AG08396 (cell line): Measurements from ENCODE around the gene SNX9.

Experiments
- DNase-seq: peaks from one replicate; pipeline ENCODE4 v3.0.0; 2012; ENCODE audit warnings: low spot score, mixed read lengths

Gene SNX9

DNA sequence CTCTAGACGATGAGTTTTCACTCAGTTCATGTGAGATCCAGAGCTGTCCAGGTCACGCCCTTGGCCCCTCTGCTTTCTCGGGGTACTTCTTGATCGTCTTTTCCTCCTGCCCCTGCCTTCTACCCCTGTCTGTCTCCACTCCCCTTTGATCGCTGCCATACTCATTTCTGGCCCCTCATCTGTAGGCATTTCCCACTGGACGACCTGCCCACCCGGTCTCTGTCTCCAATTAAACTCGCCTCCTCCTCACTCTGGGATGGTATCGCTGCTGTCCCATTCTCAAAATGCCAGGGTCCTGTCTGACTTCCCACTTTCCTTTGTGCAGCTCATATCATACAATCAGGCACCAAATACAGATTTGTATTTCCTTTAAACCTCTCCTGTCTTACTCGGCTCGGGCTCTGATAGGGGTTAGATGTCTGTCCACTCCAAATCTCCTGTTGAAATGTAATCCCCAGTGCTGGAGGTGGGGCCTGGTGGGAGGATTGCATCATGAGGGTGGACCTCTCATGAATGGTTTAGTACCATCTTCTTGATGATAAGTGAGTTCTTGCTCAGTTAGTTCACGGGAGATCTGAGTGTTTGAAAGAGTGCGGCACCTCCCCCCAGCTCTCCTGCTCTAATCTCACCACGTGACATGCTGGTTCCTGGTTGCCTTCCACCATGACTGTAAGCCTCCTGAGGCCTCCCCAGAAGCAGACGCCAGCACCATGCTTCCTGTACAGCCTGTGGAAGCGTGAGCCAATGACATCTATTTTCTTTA is 155.2 kb downstream of the SNX9 start:
- DNase-seq = no peak

DNA sequence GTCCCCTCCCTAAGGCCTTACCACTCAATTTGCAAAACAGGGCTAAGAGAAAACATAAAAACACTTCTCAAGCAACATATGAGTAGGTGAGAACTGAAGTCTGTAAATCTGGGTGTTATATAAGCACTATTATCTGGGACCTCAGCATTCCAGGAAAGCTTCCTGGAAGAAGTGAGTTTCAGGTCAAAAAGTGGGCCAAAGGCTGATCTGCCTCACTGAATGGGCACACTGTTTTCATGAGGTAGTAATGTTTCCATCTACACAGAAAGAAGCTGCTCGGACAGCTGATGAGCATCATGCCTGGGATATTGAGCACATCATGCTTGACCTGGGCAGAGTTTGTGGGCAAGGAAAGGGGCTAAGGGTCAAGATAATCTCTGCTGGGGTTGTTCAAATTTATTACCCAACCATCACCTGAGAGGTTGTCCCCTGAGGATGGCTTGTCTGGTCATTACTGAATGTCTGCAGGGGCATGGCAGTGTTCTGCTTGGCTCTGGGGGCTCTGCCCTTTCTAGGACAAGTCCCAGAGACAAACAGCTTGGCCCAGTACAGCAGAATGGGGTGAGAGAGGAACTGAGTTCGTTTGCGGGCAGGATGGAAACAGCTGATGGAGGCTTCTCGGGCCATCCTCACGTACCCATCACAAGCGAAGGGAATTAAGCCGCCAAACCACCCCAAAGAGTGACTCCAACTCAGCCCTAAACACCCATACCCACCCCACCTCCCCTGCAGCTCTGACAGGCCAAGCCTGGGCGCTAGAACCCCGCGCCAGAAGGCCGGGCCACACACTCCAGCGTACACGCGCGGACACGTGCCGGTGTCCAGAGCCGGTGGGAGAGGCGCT is 157.5 kb downstream of the SNX9 start:
- DNase-seq = no peak

DNA sequence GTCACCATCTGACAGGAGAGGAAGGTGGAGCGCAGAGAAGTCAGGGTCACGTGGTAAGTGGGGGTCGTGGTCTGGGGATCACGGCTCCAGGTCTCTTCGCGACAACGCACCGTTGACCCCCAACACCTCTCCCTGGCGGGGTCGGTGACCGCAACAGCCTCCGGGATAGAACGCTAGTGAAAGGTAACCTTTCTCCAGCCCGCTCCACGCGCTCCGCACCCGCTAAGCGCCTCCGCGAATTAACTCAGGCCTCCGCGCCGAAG is 158.0 kb downstream of the SNX9 start:
- no peak for DNase-seq

DNA sequence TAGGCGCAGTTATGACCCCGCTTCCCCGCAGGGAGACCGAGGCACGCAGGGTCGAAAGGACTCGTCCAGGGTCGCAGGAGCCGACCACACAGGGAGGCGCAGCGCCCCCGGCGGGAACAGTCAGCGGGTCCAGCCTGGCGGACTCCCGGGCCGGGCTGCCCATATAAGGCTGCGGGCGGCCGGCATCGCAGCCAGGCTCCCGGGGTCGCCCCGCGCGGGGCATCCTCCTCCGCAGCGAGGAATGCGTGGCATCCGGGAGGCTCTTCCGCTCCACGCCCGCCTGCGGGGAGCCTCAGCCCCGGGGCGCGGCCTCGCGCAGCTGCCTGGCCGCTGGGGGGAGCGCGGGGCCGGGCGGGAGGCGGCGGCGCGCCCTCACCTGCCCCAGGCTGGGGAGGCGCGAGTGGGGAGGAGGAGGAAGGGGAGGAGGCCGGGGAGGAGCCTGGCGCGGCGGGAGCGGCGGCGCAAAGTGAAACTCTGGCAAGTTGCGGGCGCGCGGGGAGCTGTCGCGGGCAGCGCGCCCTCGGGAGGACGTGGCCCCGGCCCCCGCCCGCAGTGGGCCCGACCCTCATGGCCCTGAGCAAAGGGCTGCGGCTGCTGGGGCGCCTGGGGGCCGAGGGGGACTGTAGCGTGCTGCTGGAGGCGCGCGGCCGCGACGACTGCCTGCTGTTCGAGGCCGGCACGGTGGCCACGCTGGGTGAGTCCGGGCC is 158.5 kb downstream of the SNX9 start, which contains the start of gene SYNJ2:
SYNJ2 (plus strand) TSS at position 469 of the 707 bp plus-strand sequence; CDS start at position 568, 99 bp downstream.
- peak; percentile 91 for DNase-seq

DNA sequence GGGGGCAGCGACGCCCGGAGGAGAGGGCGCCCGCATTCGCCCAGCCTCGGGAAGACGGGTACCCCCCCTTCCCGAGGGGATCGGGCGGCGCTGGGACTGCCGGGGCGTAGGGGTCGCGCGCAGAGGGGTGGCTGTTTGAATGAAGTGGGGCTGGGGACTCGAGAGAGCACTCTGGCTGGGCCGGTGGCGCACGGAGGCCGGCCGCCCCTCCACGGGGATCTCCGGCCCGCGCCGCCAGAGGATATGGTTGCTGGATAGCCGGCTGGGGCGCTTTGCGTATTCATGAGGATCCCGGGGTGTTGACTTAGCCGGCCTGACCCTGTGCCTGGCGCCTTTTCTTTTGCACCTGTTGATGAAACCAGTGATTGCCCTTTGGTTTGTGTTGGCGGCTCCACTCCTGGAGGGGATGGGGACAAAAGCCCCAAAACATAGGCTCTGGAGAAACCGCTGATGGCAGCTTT is 159.1 kb downstream of the SNX9 start:
- DNase-seq = peak; percentile 55

DNA sequence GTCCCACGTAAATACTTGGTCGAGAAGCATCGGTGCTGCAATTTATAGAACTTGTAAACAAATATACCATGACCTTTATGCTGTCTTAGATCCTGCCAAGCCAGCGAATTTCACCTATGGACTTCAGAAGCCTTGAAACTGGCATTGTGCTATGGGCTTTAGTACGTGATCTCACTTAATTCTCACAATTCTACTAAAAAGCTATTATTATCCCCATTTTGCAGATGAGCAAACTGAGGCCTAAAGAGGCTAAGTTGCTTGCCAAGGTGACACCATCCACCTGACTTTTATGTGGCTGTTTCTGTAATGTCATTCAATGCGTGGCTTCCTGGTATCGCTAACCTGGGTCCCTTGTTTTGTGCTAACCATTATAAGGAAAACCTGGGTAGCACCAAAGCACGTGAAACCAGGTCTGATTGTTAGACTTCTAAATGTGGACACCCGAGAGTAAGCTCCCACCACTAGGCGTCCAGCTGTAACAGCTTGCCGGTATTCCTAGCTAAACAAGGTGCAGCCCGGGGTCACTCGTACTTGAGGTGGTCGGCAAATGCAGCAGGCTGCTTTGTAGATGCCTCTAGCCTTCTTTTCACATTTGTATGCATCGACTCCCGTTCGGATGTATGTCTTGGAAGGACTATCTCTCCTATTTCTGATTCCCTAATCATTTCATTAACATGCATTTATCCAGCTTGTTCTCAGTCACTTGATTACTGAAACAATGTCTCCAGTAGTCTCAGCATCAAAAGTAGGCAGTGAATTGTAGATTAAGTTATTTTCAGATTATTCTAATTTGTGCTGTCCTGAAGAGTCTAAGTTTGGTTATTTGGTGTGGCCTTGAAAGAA is 159.7 kb downstream of the SNX9 start:
- peak; percentile 47 for DNase-seq

DNA sequence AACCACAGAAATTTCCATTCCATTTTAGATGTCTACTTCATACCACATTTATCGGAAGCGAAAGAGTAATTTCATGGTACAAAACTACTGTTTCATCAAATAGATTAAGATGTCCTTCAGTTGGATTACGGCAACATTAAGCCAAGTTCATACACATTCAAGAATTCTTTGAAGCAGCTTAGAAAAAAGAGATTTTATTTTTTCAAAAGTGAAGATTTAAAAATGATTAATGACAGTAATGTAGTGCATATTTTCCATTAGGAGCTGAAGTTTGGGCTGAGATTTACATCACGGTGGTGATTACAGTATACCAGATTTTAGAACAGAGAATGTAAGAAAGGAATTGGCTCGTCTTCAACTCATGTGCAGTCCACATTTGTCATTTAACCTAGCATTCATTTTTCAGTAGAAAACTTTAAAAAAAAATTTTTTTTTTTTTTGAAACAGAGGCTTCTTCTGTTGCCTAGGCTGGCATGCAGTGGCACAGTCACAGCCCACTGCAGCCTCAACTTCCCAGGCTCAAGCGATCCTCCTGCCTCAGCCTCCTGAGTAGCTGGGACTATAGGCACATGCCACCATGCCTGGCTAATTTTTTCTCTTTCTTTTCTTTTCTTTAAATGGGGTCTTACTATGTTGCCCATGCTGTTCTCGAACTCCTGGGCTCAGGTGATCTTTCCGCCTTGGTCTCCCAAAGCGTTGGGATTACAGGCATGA is 160.5 kb downstream of the SNX9 start:
- no peak for DNase-seq

DNA sequence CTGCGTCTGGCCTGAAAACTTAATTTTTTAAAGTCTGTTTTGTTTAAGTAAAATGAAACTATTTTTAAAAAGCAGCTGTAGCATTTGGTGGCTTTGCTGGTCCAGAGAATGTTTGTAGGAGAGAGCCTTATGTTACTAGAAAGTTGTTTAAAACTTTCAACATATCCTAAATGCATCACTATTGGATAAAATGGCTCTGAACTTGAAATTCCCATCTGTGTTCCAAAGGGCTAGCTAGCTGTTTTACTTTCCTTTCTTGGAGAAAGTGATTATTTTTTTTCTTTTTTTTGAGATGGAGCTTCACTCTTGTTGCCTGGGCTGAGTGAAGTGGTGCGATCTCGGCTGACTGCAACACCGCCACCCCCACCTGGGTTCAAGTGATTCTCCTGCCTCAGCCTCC is 161.1 kb downstream of the SNX9 start:
- DNase-seq = no peak

DNA sequence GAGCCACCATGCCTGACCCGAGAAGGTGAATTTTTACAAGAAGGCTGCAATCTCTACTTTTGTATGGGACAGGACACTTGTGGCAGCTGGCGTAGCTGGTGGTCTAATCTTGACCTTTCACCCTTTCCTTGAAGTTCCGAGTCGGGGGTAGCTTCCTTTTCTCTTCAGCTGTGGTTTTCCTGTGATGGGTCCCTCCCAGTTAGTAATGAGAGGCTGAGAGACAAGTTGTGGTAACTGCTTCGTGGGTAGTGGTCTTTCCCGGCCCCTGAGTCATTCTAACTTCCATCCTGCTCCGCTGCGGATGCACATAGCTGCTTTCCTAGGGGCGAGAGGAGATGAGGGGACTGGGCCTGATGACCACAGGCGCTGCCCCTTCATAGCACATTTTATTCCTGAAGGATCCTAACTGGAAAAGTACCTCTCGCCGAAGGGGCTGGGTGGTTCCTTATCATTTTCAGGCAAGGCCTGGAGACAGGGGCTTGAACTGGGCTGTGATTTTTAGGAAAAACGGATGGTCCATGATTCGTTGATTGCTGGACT is 161.7 kb downstream of the SNX9 start:
- no peak for DNase-seq

DNA sequence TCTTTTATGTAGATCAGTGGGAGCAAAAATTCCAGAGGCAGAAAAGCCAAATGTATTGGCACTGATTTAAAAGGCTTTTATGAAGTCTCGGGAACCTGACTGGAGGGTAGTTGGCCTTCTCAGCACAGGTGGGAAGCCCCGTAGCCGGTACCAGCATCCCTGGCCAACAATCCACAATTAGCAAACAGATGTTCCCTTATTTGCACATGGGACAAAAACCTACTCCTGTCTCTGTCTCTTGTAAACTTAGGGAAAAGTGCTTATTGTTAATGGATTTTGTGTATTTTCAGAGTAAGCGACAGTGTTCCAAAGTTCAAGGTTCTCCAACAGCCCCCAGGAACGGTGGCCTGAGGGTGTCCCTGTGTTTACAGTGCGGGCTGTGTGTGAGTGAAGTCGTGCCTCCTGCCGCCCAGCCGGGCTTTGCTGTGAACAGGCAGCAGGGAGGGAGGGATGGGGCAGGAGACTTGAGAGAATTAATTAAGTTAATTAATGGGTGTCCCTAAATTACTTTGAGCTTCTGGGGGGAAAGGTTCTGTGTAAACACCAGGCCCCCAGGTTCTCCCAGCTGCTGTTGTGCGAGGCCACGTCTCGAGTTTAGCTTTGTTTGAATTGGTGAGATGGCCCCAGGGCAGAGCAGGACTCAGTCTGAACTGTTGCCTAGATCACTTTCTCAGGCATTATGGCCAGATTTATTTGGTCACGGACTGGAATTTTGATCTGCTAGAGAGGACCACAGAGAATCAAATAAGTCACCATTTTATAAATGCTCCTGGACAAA is 162.5 kb downstream of the SNX9 start:
- no peak for DNase-seq

DNA sequence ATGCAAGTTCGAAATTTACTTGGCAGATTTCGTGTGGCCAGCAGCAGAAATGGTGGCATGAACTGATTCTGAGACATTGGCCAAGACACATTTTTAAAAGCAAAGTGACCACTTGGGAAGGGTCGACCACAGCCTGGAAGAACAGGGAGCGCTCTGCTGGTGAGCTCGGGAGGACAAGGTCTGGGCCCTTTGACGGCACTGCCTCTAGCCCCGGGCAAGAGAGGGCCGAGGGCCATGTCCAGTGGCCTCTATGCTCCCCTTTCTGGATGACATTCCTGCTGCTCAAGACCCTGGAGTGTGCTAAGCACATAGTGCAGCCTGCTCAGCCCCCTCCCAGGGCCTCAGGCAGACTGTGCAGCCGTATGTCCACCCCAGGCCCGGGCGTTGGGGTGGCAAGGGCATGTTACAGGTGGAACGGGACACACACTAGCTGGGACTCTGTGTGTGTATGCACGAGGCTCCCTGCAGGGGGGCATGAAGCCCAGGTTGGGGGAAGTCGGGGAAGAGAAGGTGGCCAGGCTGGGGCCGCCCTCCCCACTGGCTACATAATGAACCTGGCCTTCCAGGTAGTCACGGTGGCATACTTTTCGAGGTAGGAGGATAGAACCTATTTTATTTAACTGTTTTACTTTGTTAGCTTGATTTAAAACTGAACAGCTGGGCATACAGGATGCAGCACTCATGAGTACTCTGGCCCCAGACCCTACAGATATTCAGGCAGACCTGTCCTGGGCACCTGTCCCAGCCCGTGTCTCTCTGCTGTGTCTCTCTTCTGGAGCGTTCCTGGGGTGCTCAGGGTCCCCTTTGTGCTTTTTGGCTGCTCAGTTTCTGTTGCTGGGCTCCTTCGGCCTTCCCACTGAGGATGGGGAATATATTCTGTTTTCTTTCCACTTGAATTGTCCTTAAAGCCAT is 165.0 kb downstream of the SNX9 start:
- DNase-seq = no peak

DNA sequence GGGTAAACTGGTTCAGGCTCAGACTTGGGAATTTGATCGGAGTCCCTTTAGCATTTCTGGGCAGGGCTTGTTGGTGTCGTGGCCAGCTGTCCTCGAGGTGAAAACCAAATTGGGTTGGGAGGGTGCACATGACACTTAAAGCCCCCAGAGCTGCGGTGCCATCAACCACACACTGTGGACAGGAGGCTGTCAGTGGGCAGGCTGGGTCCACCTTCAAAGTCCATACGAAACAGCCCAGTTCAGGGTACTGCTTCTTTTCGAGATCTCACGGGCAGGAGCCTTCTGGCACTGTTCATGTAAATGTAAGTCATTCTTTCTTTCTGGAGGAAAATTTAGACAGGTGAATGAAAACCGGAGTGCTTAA is 165.6 kb downstream of the SNX9 start:
- DNase-seq = no peak

DNA sequence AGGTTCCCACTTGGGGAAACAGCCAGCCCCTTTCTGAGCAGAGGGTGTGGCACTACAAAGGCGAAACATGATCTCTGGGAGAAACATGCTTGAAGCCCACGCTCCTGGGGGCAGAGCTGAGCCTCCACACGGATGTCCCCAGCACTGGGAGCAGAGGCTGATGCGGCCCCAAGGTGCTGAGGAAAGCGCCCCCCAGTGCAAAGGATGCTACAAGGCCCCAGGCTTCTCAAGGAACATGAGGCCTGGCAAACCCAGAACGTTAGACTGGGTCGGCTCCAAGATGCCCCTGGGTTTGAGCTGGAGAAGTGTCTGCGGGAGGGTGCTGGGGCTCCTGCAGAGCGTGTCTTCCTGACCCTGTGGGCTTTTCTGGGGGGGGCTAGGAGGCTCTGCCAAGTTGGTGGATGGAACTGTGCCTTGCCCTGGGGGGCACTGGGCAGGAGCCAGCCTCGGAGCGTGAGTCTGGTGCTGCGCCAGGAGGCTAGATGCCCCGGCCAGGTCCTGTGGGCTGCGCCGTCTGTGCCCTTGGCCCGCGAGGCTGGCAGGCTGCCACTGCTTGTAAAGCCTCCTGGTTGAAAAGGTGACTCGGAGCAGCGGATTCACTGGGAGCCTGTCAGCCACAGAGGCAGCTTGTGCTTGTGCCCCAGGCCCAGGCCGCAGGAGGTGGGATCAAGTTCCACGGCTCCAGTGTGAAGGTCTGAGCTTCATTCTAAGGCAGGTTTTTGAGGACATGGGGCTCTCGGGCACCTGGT is 166.7 kb downstream of the SNX9 start:
- no peak for DNase-seq

DNA sequence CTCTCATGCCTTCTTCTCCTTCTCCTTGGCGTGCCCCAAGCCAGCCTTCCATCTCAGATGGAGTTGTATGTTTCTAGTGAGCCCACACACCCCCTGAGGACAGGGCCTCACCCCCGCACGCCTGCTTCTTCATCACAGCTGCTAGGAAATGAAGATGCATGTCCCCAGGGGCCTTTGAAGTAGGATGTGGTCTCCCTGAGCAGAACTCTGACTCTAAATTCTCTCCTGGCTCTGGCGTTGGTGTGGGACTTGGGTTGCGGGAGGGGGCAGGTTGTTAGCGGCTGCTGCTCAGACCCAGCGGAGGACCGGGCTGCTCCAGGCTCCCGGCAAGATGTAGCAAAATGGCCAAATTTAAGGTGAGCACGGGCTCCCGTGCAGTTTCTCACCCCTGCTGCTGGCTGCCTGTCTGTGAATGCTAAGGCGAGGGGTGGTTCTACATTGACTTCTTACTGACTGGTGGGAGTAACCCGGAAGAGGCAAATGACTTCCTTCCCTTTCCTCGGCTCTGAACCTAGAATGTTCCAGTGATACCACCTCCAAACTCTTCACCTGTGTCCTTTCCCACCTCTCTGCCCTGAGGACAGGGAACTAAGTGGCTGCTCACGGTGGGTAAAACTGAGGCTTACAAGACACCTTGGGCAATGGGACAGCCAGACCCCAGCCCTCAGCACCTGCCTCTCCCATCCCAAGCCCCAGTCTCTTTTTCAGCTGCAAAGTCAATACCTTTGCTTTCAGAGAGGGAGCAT is 167.4 kb downstream of the SNX9 start:
- DNase-seq = no peak

DNA sequence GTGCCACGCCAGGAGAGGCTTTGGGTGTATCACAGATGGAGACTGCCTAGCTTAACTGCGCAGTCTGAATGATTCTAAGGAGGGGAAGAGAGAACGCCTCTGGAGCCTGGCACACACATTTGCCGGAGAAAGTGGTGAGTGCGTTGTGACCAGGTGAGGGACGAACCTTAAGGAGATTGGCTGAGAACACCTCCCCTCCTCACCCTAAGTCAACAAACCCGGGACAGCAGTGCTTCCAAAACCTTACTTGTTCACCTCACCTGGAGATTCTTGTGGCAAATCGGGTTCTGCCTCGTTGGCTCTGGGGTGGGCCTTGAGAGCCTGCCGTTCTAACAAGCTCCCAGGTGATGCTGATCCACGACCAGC is 168.0 kb downstream of the SNX9 start:
- DNase-seq = no peak

DNA sequence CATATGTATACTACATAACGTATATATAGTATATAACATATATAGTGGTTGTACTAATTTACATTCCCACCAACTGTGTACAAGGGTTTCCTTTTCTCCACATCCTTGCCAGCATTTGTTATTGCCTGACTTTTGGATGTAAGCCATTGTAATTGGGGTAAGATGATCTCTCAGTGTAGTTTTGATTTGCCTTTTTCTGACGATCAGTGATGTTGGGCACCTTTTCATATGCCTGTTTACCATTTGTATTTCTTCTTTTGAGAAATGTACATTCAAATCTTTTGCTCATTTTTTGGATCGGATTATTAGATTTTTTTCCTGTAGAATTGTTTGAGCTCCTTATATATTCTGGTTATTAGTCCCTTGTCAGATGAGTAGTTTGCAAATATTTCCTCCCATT is 170.0 kb downstream of the SNX9 start:
- DNase-seq = no peak

DNA sequence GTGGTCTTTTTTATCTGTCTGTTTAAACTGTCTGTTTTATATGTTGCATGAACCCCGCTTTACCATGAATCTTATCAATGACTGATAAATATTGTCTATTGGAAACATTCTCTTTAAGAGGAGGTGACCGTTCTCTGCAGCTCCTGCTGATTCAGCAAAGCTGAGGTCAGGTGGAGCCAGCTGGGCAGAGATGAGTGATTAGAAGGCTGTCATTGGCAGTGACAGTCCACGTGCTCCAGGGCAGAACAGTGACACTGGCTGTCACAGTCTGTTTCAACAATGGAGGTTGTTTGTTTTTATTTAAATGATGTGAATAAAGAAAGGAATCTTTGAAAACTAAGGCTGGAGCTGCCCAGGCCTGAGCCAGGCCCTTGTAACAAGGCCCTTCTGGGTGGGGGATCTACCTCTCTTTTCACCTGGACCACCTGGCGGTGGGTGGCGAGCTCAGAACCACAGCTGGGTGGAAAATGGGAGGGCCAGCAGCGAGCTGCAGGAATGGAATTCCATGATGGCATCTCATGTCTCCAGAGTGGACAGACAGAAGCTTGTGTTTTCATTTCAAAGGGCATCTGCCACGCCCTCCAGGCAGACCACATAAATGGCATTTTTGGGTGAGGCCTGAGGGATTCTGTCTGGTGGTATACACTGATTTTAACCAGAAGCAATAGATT is 171.2 kb downstream of the SNX9 start:
- no peak for DNase-seq
